Upper lobe of left lung (tissue), 4 donors: ENCODE results near the gene SLC7A14.

Source experiments
- CTCF ChIP-seq, 6 experiments: fragments of 450-650 bp in 4 of 6; fragments of 200-600 bp in 2 of 6; sonication (generic) in 2 of 6; IDR thresholded peaks; one replicate each; pipeline ENCODE4 v1.5.1; 2016 to 2019; ENCODE audit warnings: antibody characterized with exemption in 6 of 6
- EP300 ChIP-seq, 4 donors: sonication (generic); formaldehyde crosslinking; IDR thresholded peaks; one replicate each; pipeline ENCODE4 v1.5.1; 2017; ENCODE audit warnings: antibody characterized with exemption in 4 of 4, control low read depth in 2 of 4
- POLR2A ChIP-seq, 4 donors: fragments of 450-650 bp; IDR thresholded peaks; one replicate each; pipeline ENCODE4 v1.5.1; 2016 to 2017; ENCODE audit warnings: antibody characterized with exemption in 4 of 4, mild to moderate bottlenecking in 2 of 4

- TF ChIP-seq CTCF (IDR thresholded peaks at IDR 0.05) (no peak), POLR2A (IDR thresholded peaks at IDR 0.05) (no peak), EP300 (IDR thresholded peaks at IDR 0.05) (no peak)
Observed at GRCh38 chr3:170529346-170529745, 56.5 kb downstream of the SLC7A14 start.
